Testis (tissue), 2 donors: ENCODE data around the gene ADGRB3.

Experiments used
- CTCF ChIP-seq, 3 experiments: fragments of 450-650 bp in 2 of 3; fragments of 200-600 bp in 1 of 3; sonication (generic) in 1 of 3; IDR thresholded peaks; one replicate each; pipeline ENCODE4 v1.5.1; 2016 to 2019; ENCODE audit warnings: antibody characterized with exemption in 3 of 3, mild to moderate bottlenecking in 2 of 3, moderate library complexity in 1 of 3
- POLR2A ChIP-seq: fragments of 450-650 bp; IDR thresholded peaks from one replicate; pipeline ENCODE4 v1.6.1; 2017; ENCODE audit warnings: antibody characterized with exemption, mild to moderate bottlenecking, moderate library complexity

- TF ChIP-seq CTCF (IDR thresholded peaks at IDR 0.05) (no peak), POLR2A (no peak)
Observed at GRCh38 chr6:69362209-69362608, 727.1 kb downstream of the ADGRB3 start.
